Lower leg skin (tissue), 4 donors: ENCODE results near the gene CDK5R1. TPM values are rescaled to one million over a fixed set of nuclear protein-coding genes. Genes with fewer than 3 reads are reported as not detected.

Experiments
- DNase-seq, 2 donors: peaks; one replicate each; pipeline ENCODE4 v3.0.0-alpha.2; 2019; ENCODE audit warnings: low spot score in 2 of 2
- H3K4me3 ChIP-seq: fragments of 200-600 bp; sonication (generic); 2 replicates; pipeline ENCODE4 v1.5.1; 2017; ENCODE audit warnings: mild to moderate bottlenecking, low read depth; ENCODE audit not compliant: poor library complexity, severe bottlenecking
- CTCF ChIP-seq, 3 donors: fragments of 450-650 bp; IDR thresholded peaks; one replicate each; pipeline ENCODE4 v1.5.1; 2016; ENCODE audit warnings: antibody characterized with exemption in 3 of 3, mild to moderate bottlenecking in 3 of 3, moderate library complexity in 2 of 3
- POLR2A ChIP-seq, 2 donors: fragments of 450-650 bp; IDR thresholded peaks; one replicate each; pipeline ENCODE4 v1.6.1; 2016 to 2017; ENCODE audit warnings: antibody characterized with exemption in 2 of 2, mild to moderate bottlenecking in 1 of 2, moderate library complexity in 1 of 2
- WGBS, 2 donors: methylation state at CpG; one replicate each; pipeline ENCODE4 v1.1.5; 2018; 5-methylcytosine and 5-hydroxymethylcytosine counted together
- intact Hi-C: fragments of 100-400 bp; cut with DNase I; formaldehyde crosslinking; loops from one replicate; pipeline ENCODE4 v1.15.0; 2023; ENCODE audit warnings: low total_unique reads
- total RNA-seq, 4 donors: library from RNA; depleted of rRNA; stranded (reverse); fragments of >200 nt; gene quantifications; one replicate each; pipeline ENCODE4 v1.1.0, GENCODE V29; 2016

The CDK5R1 gene
- total RNA-seq, 4 donors from 2014 or later: 3.3 to 5.8 (median 5.0) TPM

GRCh38 chr17:32493976-32494513, 7.3 kb downstream of the CDK5R1 start:
- intact Hi-C loops: no loop called here
- DNase-seq: peak in 1 of 2 donors; percentile 59
- no peak for TF ChIP-seq POLR2A (IDR thresholded peaks at IDR 0.05)
- TF ChIP-seq CTCF (IDR thresholded peaks at IDR 0.05): no peak
- no peak overlapping the region for H3K4me3 ChIP-seq
- 87 to 96% methylated on average over 11 of the region's 11 CpGs for whole genome bisulfite sequencing, 2 donors

- TF ChIP-seq POLR2A (IDR thresholded peaks at IDR 0.05): no peak
- DNase-seq: peak in 1 of 2 donors; percentile 81
- no peak overlapping the region for H3K4me3 ChIP-seq
- WGBS, 2 donors: 85 to 89% methylated on average over 32 to 33 of the region's 34 CpGs
- intact Hi-C loops: no loop called here
Measured at GRCh38 chr17:32494621-32495358, 8.0 kb downstream of the CDK5R1 start.

GRCh38 chr17:32495359-32496231, 8.8 kb downstream of the CDK5R1 start:
- DNase-seq: peak in 1 of 2 donors; percentile 80
- H3K4me3 ChIP-seq: no peak overlapping the region
- no peak for TF ChIP-seq POLR2A (IDR thresholded peaks at IDR 0.05)
- no peak for TF ChIP-seq CTCF (IDR thresholded peaks at IDR 0.05)
- 82% methylated on average over 35 to 37 of the region's 45 CpGs for WGBS, 2 donors
- intact Hi-C loops: no loop called here

- intact Hi-C loops: no loop called here
- 82 to 83% methylated on average over 16 of the region's 16 CpGs for WGBS, 2 donors
- peak in 1 of 2 donors; percentile 74 for DNase-seq
- TF ChIP-seq POLR2A (IDR thresholded peaks at IDR 0.05) (no peak), CTCF (IDR thresholded peaks at IDR 0.05) (no peak)
- no peak overlapping the region for H3K4me3 ChIP-seq
Measured at GRCh38 chr17:32496395-32497073, 9.7 kb downstream of the CDK5R1 start.

GRCh38 chr17:32497431-32498205, 10.8 kb downstream of the CDK5R1 start:
- DNase-seq: peak in 1 of 2 donors; percentile 76
- H3K4me3 ChIP-seq: no peak overlapping the region
- intact Hi-C loops: no loop called here
- no peak for TF ChIP-seq CTCF (IDR thresholded peaks at IDR 0.05)
- TF ChIP-seq POLR2A (IDR thresholded peaks at IDR 0.05): no peak
- WGBS, 2 donors: 67 to 72% methylated on average over 18 of the region's 18 CpGs
